Neural cell (in vitro differentiated cells): ENCODE measurements around the gene BMP4. TPM values are rescaled to one million over a fixed set of nuclear protein-coding genes. Genes with fewer than 3 reads are reported as not detected.
A peak's percentile ranks its signal among the peaks of the same experiment; 100 is the strongest.

Experiments
- H2AFZ ChIP-seq: fragments of 200-600, 300-800 bp; sonication (generic), shearing (Covaris generic); 2 replicates; pipeline ENCODE4 v1.6.0; 2014; ENCODE audit warnings: low read depth, mild to moderate bottlenecking, antibody characterized with exemption, low read length, moderate library complexity
- H3F3A ChIP-seq: fragments of 200-600 bp; shearing (Covaris generic); 2 replicates; pipeline ENCODE4 v1.6.1; 2016; ENCODE audit warnings: mild to moderate bottlenecking, moderate library complexity, mixed read lengths, antibody characterized with exemption, low read length; ENCODE audit not compliant: insufficient read depth, poor library complexity, severe bottlenecking
- H3K27ac ChIP-seq: fragments of 200-600, 300-800 bp; sonication (generic), shearing (Covaris generic); 2 replicates; pipeline ENCODE4 v1.5.1; 2014; ENCODE audit warnings: mild to moderate bottlenecking, low read length, moderate library complexity
- H3K27me3 ChIP-seq: fragments of 300-800, 200-600 bp; sonication (generic), shearing (Covaris generic); 2 replicates; pipeline ENCODE4 v1.6.0; 2014; ENCODE audit warnings: mild to moderate bottlenecking, low read depth, low read length, moderate library complexity; ENCODE audit not compliant: insufficient read depth
- H3K36me3 ChIP-seq: fragments of 300-800, 200-600 bp; sonication (generic), shearing (Covaris generic); 2 replicates; pipeline ENCODE4 v1.5.1; 2014; ENCODE audit warnings: mild to moderate bottlenecking, antibody characterized with exemption, low read length, moderate library complexity; ENCODE audit not compliant: insufficient read depth
- H3K4me2 ChIP-seq: fragments of 300-800, 200-600 bp; sonication (generic), shearing (Covaris generic); 2 replicates; pipeline ENCODE4 v1.6.0; 2014; ENCODE audit warnings: mild to moderate bottlenecking, low read length
- H3K4me3 ChIP-seq: fragments of 300-800, 200-600 bp; sonication (generic), shearing (Covaris generic); 2 replicates; pipeline ENCODE4 v1.5.1; 2014; ENCODE audit warnings: mild to moderate bottlenecking, low read length, moderate library complexity
- H3K79me2 ChIP-seq: fragments of 200-600 bp; shearing (Covaris generic); replicated peaks from 2 replicates; pipeline ENCODE4 v1.6.0; 2014; ENCODE audit warnings: mild to moderate bottlenecking, low read length, moderate library complexity; ENCODE audit not compliant: insufficient read depth
- H3K9ac ChIP-seq: fragments of 300-800, 200-600 bp; sonication (generic), shearing (Covaris generic); 2 replicates; pipeline ENCODE4 v1.6.1; 2016; ENCODE audit warnings: mild to moderate bottlenecking, low read length, mixed read lengths
- H3K9me2 ChIP-seq: fragments of 200-600 bp; shearing (Covaris generic); 2 replicates; pipeline ENCODE4 v1.6.1; 2016; ENCODE audit warnings: mild to moderate bottlenecking, low read length, mixed read lengths; ENCODE audit not compliant: insufficient read depth
- H3K9me3 ChIP-seq: fragments of 200-600, 300-800 bp; sonication (generic), shearing (Covaris generic); 2 replicates; pipeline ENCODE4 v1.6.1; 2016; ENCODE audit warnings: mild to moderate bottlenecking, mixed run types, low read length, moderate library complexity, mixed read lengths
- H4K20me1 ChIP-seq: fragments of 200-600 bp; shearing (Covaris generic); 2 replicates; pipeline ENCODE4 v1.6.1; 2016; ENCODE audit warnings: mild to moderate bottlenecking, mixed run types; ENCODE audit not compliant: insufficient read depth
- CTCF ChIP-seq: fragments of 450-650 bp; IDR thresholded peaks from 2 replicates; pipeline ENCODE4 v1.5.1; 2014; ENCODE audit warnings: antibody characterized with exemption, mild to moderate bottlenecking, moderate library complexity; ENCODE audit not compliant: poor library complexity, severe bottlenecking
- EP300 ChIP-seq: fragments of 450-650 bp; conservative IDR thresholded peaks from 2 replicates; pipeline ENCODE4 v1.6.1; 2014; ENCODE audit warnings: antibody characterized with exemption, mild to moderate bottlenecking, moderate library complexity; ENCODE audit not compliant: poor library complexity, severe bottlenecking
- EZH2 ChIP-seq: fragments of 200-600, 300-800 bp; shearing (Covaris generic), sonication (generic); IDR thresholded peaks from 2 replicates; pipeline ENCODE4 v1.6.1; 2014; ENCODE audit warnings: antibody characterized with exemption, low read length, borderline replicate concordance, mild to moderate bottlenecking; ENCODE audit not compliant: insufficient read depth, poor library complexity, severe bottlenecking
- MXI1 ChIP-seq: fragments of 450-650 bp; conservative IDR thresholded peaks from 2 replicates; pipeline ENCODE4 v1.6.1; 2014; ENCODE audit warnings: antibody characterized with exemption, mild to moderate bottlenecking; ENCODE audit not compliant: poor library complexity, severe bottlenecking
- POLR2AphosphoS5 ChIP-seq: IDR thresholded peaks from 2 replicates; pipeline ENCODE4 v1.6.1; 2012
- RAD21 ChIP-seq: fragments of 450-650 bp; conservative IDR thresholded peaks from 2 replicates; pipeline ENCODE4 v1.6.1; 2014; ENCODE audit warnings: antibody characterized with exemption, mild to moderate bottlenecking, moderate library complexity
- REST ChIP-seq: IDR thresholded peaks from 2 replicates; pipeline ENCODE4 v1.6.1; 2012; ENCODE audit warnings: borderline replicate concordance
- SMC3 ChIP-seq: fragments of 450-650 bp; conservative IDR thresholded peaks from 2 replicates; pipeline ENCODE4 v1.6.1; 2014; ENCODE audit warnings: antibody characterized with exemption, mild to moderate bottlenecking, moderate library complexity; ENCODE audit not compliant: poor library complexity
- TAF1 ChIP-seq: IDR thresholded peaks from 2 replicates; pipeline ENCODE4 v1.6.1; 2012; ENCODE audit warnings: low read depth
- polyA plus RNA-seq: library from polyadenylated mRNA; depleted of rRNA; stranded (reverse); fragments of >200 nt; gene quantifications from 2 replicates; pipeline ENCODE4 v1.2.3, GENCODE V29; 2014

Gene BMP4
- polyA plus RNA-seq, 1 donor from 2014 or later, result 2.5 TPM

- no peaks in the 10 kb centered on the region for H3F3A ChIP-seq
- H4K20me1 ChIP-seq, result no peaks in the 10 kb centered on the region
- no peak overlapping the region for H3K27ac ChIP-seq
- no peaks in the 10 kb centered on the region for H3K9me2 ChIP-seq
- no peaks in the 10 kb centered on the region for H3K36me3 ChIP-seq
- no peak overlapping the region for H3K4me2 ChIP-seq
- no peak for TF ChIP-seq RAD21
- TF ChIP-seq REST, result no peak
- no peak for TF ChIP-seq TAF1
- TF ChIP-seq SMC3, result no peak
- TF ChIP-seq EZH2, result no peak
- TF ChIP-seq MXI1, result no peak
- no peak for TF ChIP-seq CTCF
- no peak for TF ChIP-seq EP300
- TF ChIP-seq POLR2AphosphoS5, result no peak
- peak overlapping the region; percentile 51 for H3K4me3 ChIP-seq
- H3K27me3 ChIP-seq, result peaks cover 57% of the 10 kb centered on the region
- no peak overlapping the region for H3K9ac ChIP-seq
- no peaks in the 10 kb centered on the region for H3K9me3 ChIP-seq
- H2AFZ ChIP-seq, result no peak overlapping the region
- no peaks in the 10 kb centered on the region for H3K79me2 ChIP-seq
These were observed 9.6 kb downstream of the BMP4 start for GRCh38 chr14:53947094-53947445.

GRCh38 chr14:53946404-53947093 lies 10.1 kb downstream of the BMP4 start:
- TF ChIP-seq EP300 (no peak), REST (no peak), MXI1 (no peak), POLR2AphosphoS5 (no peak), RAD21 (no peak), SMC3 (no peak), CTCF (no peak), EZH2 (no peak), TAF1 (no peak)
- H3K27ac ChIP-seq, result no peak overlapping the region
- H3K4me3 ChIP-seq, result peak overlapping the region; percentile 51
- H4K20me1 ChIP-seq, result no peaks in the 10 kb centered on the region
- H3K27me3 ChIP-seq, result peaks cover 52% of the 10 kb centered on the region
- no peak overlapping the region for H3K9ac ChIP-seq
- no peak overlapping the region for H3K4me2 ChIP-seq
- H3K9me2 ChIP-seq, result no peaks in the 10 kb centered on the region
- H3F3A ChIP-seq, result no peaks in the 10 kb centered on the region
- H3K36me3 ChIP-seq, result no peaks in the 10 kb centered on the region
- no peaks in the 10 kb centered on the region for H3K9me3 ChIP-seq
- no peaks in the 10 kb centered on the region for H3K79me2 ChIP-seq
- no peak overlapping the region for H2AFZ ChIP-seq
